ENCODE results near the gene IPO11. TPM values are rescaled to one million over a fixed set of nuclear protein-coding genes. Genes with fewer than 3 reads are reported as not detected.
A peak's percentile ranks its signal among the peaks of the same experiment; 100 is the strongest.
"Not testable (repeated sequence)": the region's sequence is repeated elsewhere in the genome, so short reads cannot be mapped to it uniquely, and the experiment has no call there.

IPO11 gene
- total RNA-seq, 5 donors from 2014 or later (not counting 1 experiment from before 2014, with no cell fraction given), result 17.4 to 25.7 (median 24.7) TPM

GRCh38 chr5:62499756-62500155 lies 87.2 kb downstream of the IPO11 start:
- CTCF ChIA-PET, result interaction anchor here in 1 of 2 donors (0.7 kb wide), 1 partner anchor 406 kb away, joined by 4 read pairs; no protein-coding TSS in a partner anchor
- Histone ChIP-seq H3K4me3 (ENCODE audit: control insufficient read depth in 1 of 2, extremely low read depth in 1 of 2, low read length in 1 of 2) (no peak overlapping the region), H3K27ac (ENCODE audit: low read length) (no peak overlapping the region), H3K36me3 (ENCODE audit: control insufficient read depth in 2 of 2, extremely low read depth in 1 of 2, insufficient read depth in 1 of 2, low read length in 1 of 2) (peaks cover 5 to 13% of the 10 kb centered on the region in 2 donors), H3K9me3 (no peaks in the 10 kb centered on the region), H3K4me1 (ENCODE audit: control insufficient read depth in 1 of 2, extremely low read depth in 1 of 2, insufficient read depth in 2 of 2, low read length in 2 of 2) (no peaks in the 10 kb centered on the region), H3K27me3 (replicated peaks in 1 of 2; ENCODE audit: control insufficient read depth in 2 of 2, extremely low read depth in 1 of 2, insufficient read depth in 2 of 2, low read length in 1 of 2) (no peaks in the 10 kb centered on the region)
- WGBS (ENCODE audit: insufficient coverage), result 100% methylated on average over 2 of the region's 4 CpGs
- no peak for ATAC-seq (replicated peaks in 1 of 4)
- no peaks in the 10 kb centered on the region for H3K27me3 Mint-ChIP-seq
- H3K27ac Mint-ChIP-seq, result no peak overlapping the region
- POLR2A ChIA-PET, result no interaction called here
- H3K36me3 Mint-ChIP-seq, result peaks cover 53% of the 10 kb centered on the region
- no peak overlapping the region for H3K4me3 Mint-ChIP-seq
- no peaks in the 10 kb centered on the region for H3K9me3 Mint-ChIP-seq
- no peaks in the 10 kb centered on the region for H3K4me1 Mint-ChIP-seq
- DNase-seq, result no peak

- Histone ChIP-seq H3K4me1 (ENCODE audit: control insufficient read depth in 1 of 2, extremely low read depth in 1 of 2, insufficient read depth in 2 of 2, low read length in 2 of 2) (no peaks in the 10 kb centered on the region), H3K27ac (ENCODE audit: low read length) (no peak overlapping the region), H3K4me3 (ENCODE audit: control insufficient read depth in 1 of 2, extremely low read depth in 1 of 2, low read length in 1 of 2) (no peak overlapping the region), H3K36me3 (ENCODE audit: control insufficient read depth in 2 of 2, extremely low read depth in 1 of 2, insufficient read depth in 1 of 2, low read length in 1 of 2) (peaks cover 5 to 12% of the 10 kb centered on the region in 2 donors), H3K27me3 (replicated peaks in 1 of 2; ENCODE audit: control insufficient read depth in 2 of 2, extremely low read depth in 1 of 2, insufficient read depth in 2 of 2, low read length in 1 of 2) (no peaks in the 10 kb centered on the region), H3K9me3 (no peaks in the 10 kb centered on the region)
- no peak for ATAC-seq (replicated peaks in 1 of 4)
- Mint-ChIP-seq H3K4me3 (no peak overlapping the region), H3K27ac (no peak overlapping the region), H3K27me3 (no peaks in the 10 kb centered on the region), H3K36me3 (peaks cover 55% of the 10 kb centered on the region), H3K9me3 (no peaks in the 10 kb centered on the region), H3K4me1 (no peaks in the 10 kb centered on the region)
- ChIA-PET CTCF (no interaction called here), POLR2A (no interaction called here)
- DNase-seq, result no peak
- WGBS (ENCODE audit: insufficient coverage), result 100% methylated on average over 5 of the region's 10 CpGs
Measured at GRCh38 chr5:62502456-62503101, 90.0 kb downstream of the IPO11 start.

GRCh38 chr5:62504129-62504528 lies 91.6 kb downstream of the IPO11 start:
- H3K4me1 Mint-ChIP-seq, result no peaks in the 10 kb centered on the region
- no peaks in the 10 kb centered on the region for H3K9me3 ChIP-seq
- ChIA-PET CTCF (no interaction called here), POLR2A (no interaction called here)
- H3K27ac ChIP-seq (ENCODE audit: low read length), result no peak overlapping the region
- H3K4me3 Mint-ChIP-seq, result no peak overlapping the region
- H3K36me3 Mint-ChIP-seq, result peaks cover 56% of the 10 kb centered on the region
- no peaks in the 10 kb centered on the region for H3K27me3 ChIP-seq (replicated peaks in 1 of 2; ENCODE audit: control insufficient read depth in 2 of 2, extremely low read depth in 1 of 2, insufficient read depth in 2 of 2, low read length in 1 of 2)
- peak overlapping the region in 1 of 2 donors; percentile 56 for H3K27ac Mint-ChIP-seq
- H3K4me3 ChIP-seq (ENCODE audit: control insufficient read depth in 1 of 2, extremely low read depth in 1 of 2, low read length in 1 of 2), result no peak overlapping the region
- ATAC-seq (replicated peaks in 1 of 4) (no peak), DNase-seq (no peak)
- H3K27me3 Mint-ChIP-seq, result no peaks in the 10 kb centered on the region
- H3K36me3 ChIP-seq (ENCODE audit: control insufficient read depth in 2 of 2, extremely low read depth in 1 of 2, insufficient read depth in 1 of 2, low read length in 1 of 2), result peaks cover 2 to 12% of the 10 kb centered on the region in 2 donors
- H3K4me1 ChIP-seq (ENCODE audit: control insufficient read depth in 1 of 2, extremely low read depth in 1 of 2, insufficient read depth in 2 of 2, low read length in 2 of 2), result no peaks in the 10 kb centered on the region
- H3K9me3 Mint-ChIP-seq, result peaks cover 0 to 5% (median 3%) of the 10 kb centered on the region in 3 donors

- no peaks in the 10 kb centered on the region for H3K4me1 Mint-ChIP-seq
- Histone ChIP-seq H3K27me3 (replicated peaks in 1 of 2; ENCODE audit: control insufficient read depth in 2 of 2, extremely low read depth in 1 of 2, insufficient read depth in 2 of 2, low read length in 1 of 2) (no peaks in the 10 kb centered on the region), H3K36me3 (ENCODE audit: control insufficient read depth in 2 of 2, extremely low read depth in 1 of 2, insufficient read depth in 1 of 2, low read length in 1 of 2) (peaks cover 3 to 4% of the 10 kb centered on the region in 2 donors), H3K4me1 (ENCODE audit: control insufficient read depth in 1 of 2, extremely low read depth in 1 of 2, insufficient read depth in 2 of 2, low read length in 2 of 2) (no peaks in the 10 kb centered on the region), H3K4me3 (ENCODE audit: control insufficient read depth in 1 of 2, extremely low read depth in 1 of 2, low read length in 1 of 2) (no peak overlapping the region), H3K27ac (ENCODE audit: low read length) (no peak overlapping the region), H3K9me3 (no peaks in the 10 kb centered on the region)
- CTCF ChIA-PET, result no interaction called here
- ATAC-seq (replicated peaks in 1 of 4) (no peak), DNase-seq (no peak)
- WGBS (ENCODE audit: insufficient coverage), result 80% methylated on average over 1 of the region's 5 CpGs
- H3K9me3 Mint-ChIP-seq, result peaks cover 0 to 5% (median 3%) of the 10 kb centered on the region in 3 donors
- H3K27me3 Mint-ChIP-seq, result no peaks in the 10 kb centered on the region
- POLR2A ChIA-PET, result interaction anchor here in 1 of 2 donors (0.5 kb wide), 1 partner anchor 90 kb away, joined by 3 read pairs; no protein-coding TSS in a partner anchor
- H3K27ac Mint-ChIP-seq, result no peak overlapping the region
- peaks cover 60% of the 10 kb centered on the region for H3K36me3 Mint-ChIP-seq
- H3K4me3 Mint-ChIP-seq, result no peak overlapping the region
Measured at GRCh38 chr5:62506659-62507460, 94.3 kb downstream of the IPO11 start.

GRCh38 chr5:62508760-62509159 lies 96.2 kb downstream of the IPO11 start:
- ATAC-seq (replicated peaks in 1 of 4); H3K9me3 Mint-ChIP-seq; H3K4me3 Mint-ChIP-seq; H3K4me3 ChIP-seq (ENCODE audit: control insufficient read depth in 1 of 2, extremely low read depth in 1 of 2, low read length in 1 of 2); DNase-seq; H3K9me3 ChIP-seq; H3K27me3 Mint-ChIP-seq; H3K27ac Mint-ChIP-seq; H3K4me1 Mint-ChIP-seq; CTCF ChIA-PET; H3K27me3 ChIP-seq (replicated peaks in 1 of 2; ENCODE audit: control insufficient read depth in 2 of 2, extremely low read depth in 1 of 2, insufficient read depth in 2 of 2, low read length in 1 of 2); POLR2A ChIA-PET; H3K36me3 ChIP-seq (ENCODE audit: control insufficient read depth in 2 of 2, extremely low read depth in 1 of 2, insufficient read depth in 1 of 2, low read length in 1 of 2); H3K27ac ChIP-seq (ENCODE audit: low read length); H3K4me1 ChIP-seq (ENCODE audit: control insufficient read depth in 1 of 2, extremely low read depth in 1 of 2, insufficient read depth in 2 of 2, low read length in 2 of 2): not testable (repeated sequence)
- H3K36me3 Mint-ChIP-seq, result peaks cover 47% of the 10 kb centered on the region
- no CpG with 5 or more reads among the region's 5 CpGs for WGBS (ENCODE audit: insufficient coverage)

GRCh38 chr5:62509806-62510205 lies 97.2 kb downstream of the IPO11 start:
- Histone ChIP-seq H3K36me3 (ENCODE audit: control insufficient read depth in 2 of 2, extremely low read depth in 1 of 2, insufficient read depth in 1 of 2, low read length in 1 of 2) (peaks cover 3 to 4% of the 10 kb centered on the region in 2 donors), H3K27ac (ENCODE audit: low read length) (no peak overlapping the region), H3K4me3 (ENCODE audit: control insufficient read depth in 1 of 2, extremely low read depth in 1 of 2, low read length in 1 of 2) (no peak overlapping the region), H3K4me1 (ENCODE audit: control insufficient read depth in 1 of 2, extremely low read depth in 1 of 2, insufficient read depth in 2 of 2, low read length in 2 of 2) (no peaks in the 10 kb centered on the region), H3K9me3 (no peaks in the 10 kb centered on the region), H3K27me3 (replicated peaks in 1 of 2; ENCODE audit: control insufficient read depth in 2 of 2, extremely low read depth in 1 of 2, insufficient read depth in 2 of 2, low read length in 1 of 2) (no peaks in the 10 kb centered on the region)
- ChIA-PET POLR2A (interaction anchor here in 1 of 2 donors (0.5 kb wide), 1 partner anchor 23 kb away, joined by 5 read pairs; no protein-coding TSS in a partner anchor), CTCF (no interaction called here)
- no peaks in the 10 kb centered on the region for H3K4me1 Mint-ChIP-seq
- no peak for DNase-seq
- no peak overlapping the region for H3K27ac Mint-ChIP-seq
- H3K4me3 Mint-ChIP-seq, result no peak overlapping the region
- no peak for ATAC-seq (replicated peaks in 1 of 4)
- WGBS (ENCODE audit: insufficient coverage), result no CpG with 5 or more reads among the region's 1 CpG
- H3K9me3 Mint-ChIP-seq, result peaks cover 0 to 5% (median 3%) of the 10 kb centered on the region in 3 donors
- no peaks in the 10 kb centered on the region for H3K27me3 Mint-ChIP-seq
- H3K36me3 Mint-ChIP-seq, result peaks cover 41% of the 10 kb centered on the region

All from T-cell (primary cell).